Stomach smooth muscle (tissue), 2 donors: ENCODE results near the gene PRXL2B.
A peak's percentile ranks its signal among the peaks of the same experiment; 100 is the strongest.
"Not testable (repeated sequence)": the region's sequence is repeated elsewhere in the genome, so short reads cannot be mapped to it uniquely, and the experiment has no call there.

ENCODE experiments used
- H3K27ac ChIP-seq: one replicate; pipeline ENCODE4 v1.7.0; 2013; ENCODE audit warnings: mild to moderate bottlenecking, low read length, inconsistent platforms
- H3K27me3 ChIP-seq, 2 donors: one replicate each; pipeline ENCODE4 v1.7.0; 2013; ENCODE audit warnings: low read length in 2 of 2; ENCODE audit not compliant: insufficient read depth in 2 of 2, control insufficient read depth in 1 of 2
- H3K36me3 ChIP-seq, 2 donors: one replicate each; pipeline ENCODE4 v1.7.0; 2013; ENCODE audit warnings: low read length in 2 of 2; ENCODE audit not compliant: control insufficient read depth in 2 of 2, insufficient read depth in 2 of 2
- H3K4me1 ChIP-seq: one replicate; pipeline ENCODE4 v1.7.0; 2013; ENCODE audit warnings: low read length; ENCODE audit not compliant: control insufficient read depth, insufficient read depth
- H3K4me3 ChIP-seq, 2 donors: one replicate each; pipeline ENCODE4 v1.7.0; 2013; ENCODE audit warnings: low read length in 2 of 2
- H3K9ac ChIP-seq, 2 donors: one replicate each; pipeline ENCODE4 v1.7.0; 2013; ENCODE audit warnings: low read length in 2 of 2, mild to moderate bottlenecking in 1 of 2
- H3K9me3 ChIP-seq, 2 donors: one replicate each; pipeline ENCODE4 v1.7.0; 2013; ENCODE audit warnings: low read length in 2 of 2; ENCODE audit not compliant: control insufficient read depth in 2 of 2
- donor health status: healthy.
- donor health status: Pancreatic carcinoma.

PRXL2B gene

DNA sequence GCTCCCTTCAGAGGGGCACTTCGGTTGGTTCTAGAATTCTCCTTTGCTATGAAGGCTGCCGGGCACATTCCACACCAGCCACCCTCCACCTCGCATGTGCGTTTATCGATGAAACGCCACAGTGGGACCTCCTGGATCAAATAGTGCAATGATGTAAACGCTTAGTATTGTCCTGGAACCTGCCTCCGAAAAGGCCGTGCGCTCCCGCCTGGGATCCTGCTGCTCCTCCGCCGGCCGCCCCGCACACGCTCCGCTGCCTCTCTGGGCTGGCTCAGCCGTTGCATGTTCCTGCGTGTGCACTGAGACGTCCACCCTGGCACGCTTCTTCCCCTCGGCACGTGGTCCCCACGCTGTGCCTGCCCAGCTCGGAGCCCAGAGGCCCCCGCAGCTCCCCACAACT is 34.4 kb upstream of the PRXL2B start:
- Histone ChIP-seq H3K4me3 (no peak overlapping the region), H3K27ac (no peak overlapping the region), H3K36me3 (no peaks in the 10 kb centered on the region), H3K9ac (no peak overlapping the region), H3K27me3 (peaks cover 1 to 11% of the 10 kb centered on the region in 2 donors), H3K9me3 (no peaks in the 10 kb centered on the region), H3K4me1 (peaks cover 46% of the 10 kb centered on the region)

- H3K9me3 ChIP-seq, H3K9ac ChIP-seq, H3K27me3 ChIP-seq, H3K36me3 ChIP-seq, H3K4me3 ChIP-seq, H3K27ac ChIP-seq: not testable (repeated sequence)
- peaks cover 46% of the 10 kb centered on the region for H3K4me1 ChIP-seq
These were observed 33.5 kb upstream of the PRXL2B start for GRCh38 chr1:2553076-2553475.

DNA sequence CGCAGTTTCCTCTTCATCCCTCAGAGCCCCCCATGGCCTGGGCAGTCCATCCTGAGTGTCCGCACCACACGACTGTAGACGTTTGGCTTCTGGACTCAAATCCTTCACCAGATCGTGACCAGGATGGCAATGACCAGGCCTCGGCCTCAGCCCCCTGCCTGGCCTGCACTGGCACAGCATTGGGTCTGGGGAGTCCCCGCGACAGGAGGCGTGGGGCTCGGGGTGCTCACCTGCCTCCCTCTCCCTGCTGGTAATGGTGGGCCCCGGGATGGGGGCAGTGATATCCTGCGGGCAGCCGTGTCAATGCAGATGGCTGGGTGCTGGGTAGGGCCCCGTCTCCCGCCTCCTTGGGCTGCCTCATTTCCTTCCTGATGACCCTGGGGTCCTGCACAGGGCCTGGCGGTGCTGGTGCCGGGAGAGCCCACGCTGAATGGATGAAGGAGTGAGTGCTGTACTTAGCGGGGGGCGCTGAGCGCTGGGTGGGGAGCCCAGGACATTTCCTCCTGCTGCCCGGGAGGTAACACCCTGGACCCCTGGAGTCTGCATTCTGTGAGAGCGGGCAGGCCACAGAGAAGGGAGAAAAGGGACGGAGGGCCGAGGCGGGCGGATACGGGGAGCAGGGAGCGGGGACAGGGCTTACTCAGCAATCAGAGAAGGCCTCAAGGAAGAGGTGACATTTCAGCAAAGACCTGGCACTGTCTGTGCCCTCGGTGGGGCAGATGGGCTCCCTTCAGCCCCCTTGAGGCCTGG is 32.5 kb upstream of the PRXL2B start:
- no peak overlapping the region for H3K4me3 ChIP-seq
- H3K27me3 ChIP-seq, result no peaks in the 10 kb centered on the region
- H3K4me1 ChIP-seq, result peaks cover 39% of the 10 kb centered on the region
- no peak overlapping the region for H3K27ac ChIP-seq
- no peak overlapping the region for H3K9ac ChIP-seq
- H3K9me3 ChIP-seq, result no peaks in the 10 kb centered on the region
- H3K36me3 ChIP-seq, result no peaks in the 10 kb centered on the region

DNA sequence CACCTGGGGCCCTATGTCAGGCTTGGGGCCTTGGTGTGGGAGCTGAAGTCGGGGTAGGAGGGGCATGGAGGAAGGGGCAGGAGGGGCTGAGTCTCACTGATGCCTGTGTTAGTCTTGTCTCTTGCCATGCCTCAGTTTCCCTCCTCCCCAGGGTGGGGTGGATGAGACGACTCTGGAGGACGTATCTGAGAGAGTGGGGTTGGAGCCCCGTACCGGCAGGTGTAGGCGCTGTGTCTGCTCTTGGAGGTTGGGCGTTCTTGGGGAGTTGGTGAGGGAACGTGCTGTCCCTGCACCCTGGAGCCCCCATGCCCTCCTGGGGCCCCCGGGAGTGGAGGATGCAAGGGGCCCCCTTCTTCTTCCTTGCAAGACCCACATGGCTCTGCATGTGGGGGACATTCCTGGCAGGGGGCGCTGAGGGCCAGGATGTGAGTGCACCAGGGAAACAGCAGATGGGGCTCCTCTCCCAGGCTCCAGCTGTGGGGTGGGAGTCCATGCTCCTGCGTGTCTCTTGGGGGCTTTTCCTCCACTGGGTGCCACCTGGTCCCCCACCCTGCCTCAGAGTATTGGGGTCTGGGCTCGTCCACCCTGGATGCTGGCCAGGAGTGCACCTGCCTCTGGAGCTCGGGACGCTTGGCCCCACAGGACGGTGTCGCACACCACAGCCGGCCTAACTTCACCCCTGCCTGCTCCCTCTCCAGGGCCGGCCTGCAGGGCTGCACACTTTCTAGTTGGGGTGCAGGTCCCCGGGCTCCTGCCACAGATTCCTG is 31.8 kb upstream of the PRXL2B start:
- H3K4me3 ChIP-seq, result no peak overlapping the region
- no peaks in the 10 kb centered on the region for H3K9me3 ChIP-seq
- peaks cover 37% of the 10 kb centered on the region for H3K4me1 ChIP-seq
- no peaks in the 10 kb centered on the region for H3K27me3 ChIP-seq
- peaks cover 0 to 2% of the 10 kb centered on the region in 2 donors for H3K36me3 ChIP-seq
- no peak overlapping the region for H3K9ac ChIP-seq
- H3K27ac ChIP-seq, result no peak overlapping the region

- H3K9ac ChIP-seq, result peak overlapping the region; percentile 75 to 90
- peaks cover 0 to 4% of the 10 kb centered on the region in 2 donors for H3K36me3 ChIP-seq
- peak overlapping the region; percentile 82 to 90 for H3K4me3 ChIP-seq
- no peaks in the 10 kb centered on the region for H3K9me3 ChIP-seq
- H3K27me3 ChIP-seq, result no peaks in the 10 kb centered on the region
- H3K4me1 ChIP-seq, result peaks cover 37% of the 10 kb centered on the region
- H3K27ac ChIP-seq, result peak overlapping the region; percentile 81
These were observed 30.8 kb upstream of the PRXL2B start for GRCh38 chr1:2555634-2556276.

- H3K36me3 ChIP-seq, result peaks cover 0 to 4% of the 10 kb centered on the region in 2 donors
These were observed 30.3 kb upstream of the PRXL2B start, which contains the start of gene TNFRSF14 for GRCh38 chr1:2556277-2556677. Gene TNFRSF14, plus strand, starts transcription at chr1:2556371. Its CDS starts 294 bp downstream, at chr1:2556665.

GRCh38 chr1:2556678-2557481 is 29.7 kb upstream of the PRXL2B start:
- H3K9me3 ChIP-seq, result no peaks in the 10 kb centered on the region
- H3K4me1 ChIP-seq, result peaks cover 37% of the 10 kb centered on the region
- peaks cover 0 to 7% of the 10 kb centered on the region in 2 donors for H3K36me3 ChIP-seq
- H3K27me3 ChIP-seq, result no peaks in the 10 kb centered on the region
- H3K27ac ChIP-seq, result peak overlapping the region; percentile 81
- H3K4me3 ChIP-seq, result peak overlapping the region; percentile 82 to 90
- peak overlapping the region; percentile 75 to 90 for H3K9ac ChIP-seq

More at GRCh38 chr1:2556277-2556677, 30.3 kb upstream of the PRXL2B start, which contains the start of gene TNFRSF14:
- Histone ChIP-seq H3K27ac (peak within 1 kb of the TSS; percentile 81), H3K4me3 (peak within 1 kb of the TSS; percentile 82 to 90), H3K4me1 (peaks cover 37% of the 10 kb centered on the region), H3K9ac (peak within 1 kb of the TSS; percentile 75 to 90), H3K9me3 (no peaks in the 10 kb centered on the region), H3K27me3 (no peaks in the 10 kb centered on the region)

- Histone ChIP-seq H3K4me1 (peaks cover 37% of the 10 kb centered on the region), H3K9ac (peak overlapping the region; percentile 75 to 90), H3K27ac (no peak overlapping the region), H3K4me3 (peak overlapping the region in 1 of 2 donors; percentile 90), H3K9me3 (no peaks in the 10 kb centered on the region), H3K27me3 (no peaks in the 10 kb centered on the region), H3K36me3 (peaks cover 0 to 7% of the 10 kb centered on the region in 2 donors)
These were observed 28.8 kb upstream of the PRXL2B start for GRCh38 chr1:2557482-2558400.

GRCh38 chr1:2558420-2558819 is 28.2 kb upstream of the PRXL2B start:
- no peak overlapping the region for H3K4me3 ChIP-seq
- no peak overlapping the region for H3K9ac ChIP-seq
- H3K36me3 ChIP-seq, result peaks cover 0 to 7% of the 10 kb centered on the region in 2 donors
- no peaks in the 10 kb centered on the region for H3K27me3 ChIP-seq
- no peaks in the 10 kb centered on the region for H3K9me3 ChIP-seq
- H3K27ac ChIP-seq, result no peak overlapping the region
- H3K4me1 ChIP-seq, result peaks cover 37% of the 10 kb centered on the region
